ENCODE measurements around the gene PDXDC1.
"Not testable (repeated sequence)": the region's sequence is repeated elsewhere in the genome, so short reads cannot be mapped to it uniquely, and the experiment has no call there.

Gene PDXDC1

GRCh38 chr16:14974331-14974655 is 533 bp upstream of the PDXDC1 start:
- not testable (repeated sequence) for DNase-seq (ENCODE audit: low read depth)

DNA sequence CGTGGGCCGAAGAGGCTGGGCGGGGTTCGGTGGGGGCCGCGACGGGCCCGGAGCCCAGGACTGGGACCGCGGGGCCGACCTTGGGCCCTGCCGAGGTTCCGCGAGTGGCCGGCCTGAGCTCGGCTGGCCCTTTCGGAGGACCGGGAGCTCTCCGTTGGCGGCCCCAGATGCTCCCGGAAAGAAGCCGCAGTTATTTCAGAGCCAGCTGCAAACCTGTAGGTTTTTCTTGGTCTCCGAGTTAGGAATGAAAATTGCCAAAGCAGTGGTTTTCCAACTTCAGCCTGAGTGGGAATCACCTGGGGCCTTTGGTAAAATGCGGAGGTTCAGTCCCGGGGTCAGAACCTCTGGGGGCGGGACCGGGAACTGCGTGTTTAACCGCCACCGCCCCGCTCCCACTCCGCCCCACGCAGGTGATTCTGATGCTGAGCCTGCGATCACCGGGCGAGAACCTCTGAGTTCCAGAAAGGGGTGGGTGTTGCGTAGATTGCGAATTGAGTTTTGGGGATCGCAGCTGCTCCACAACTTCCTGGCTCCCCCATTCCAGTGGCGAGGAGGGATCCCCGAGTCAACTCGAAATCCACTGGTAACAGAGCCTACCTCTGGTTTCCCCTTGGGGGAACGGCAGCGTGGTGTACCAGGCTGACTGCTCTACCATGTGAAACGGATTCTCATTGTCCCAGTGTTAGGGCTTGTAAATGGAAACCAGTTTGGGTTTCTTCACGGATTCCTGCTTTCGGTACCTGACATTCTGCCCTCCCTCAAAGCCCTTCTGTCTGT is 780 bp downstream of the PDXDC1 start:
- peak; percentile 39 for DNase-seq (ENCODE audit: low read depth)

DNA sequence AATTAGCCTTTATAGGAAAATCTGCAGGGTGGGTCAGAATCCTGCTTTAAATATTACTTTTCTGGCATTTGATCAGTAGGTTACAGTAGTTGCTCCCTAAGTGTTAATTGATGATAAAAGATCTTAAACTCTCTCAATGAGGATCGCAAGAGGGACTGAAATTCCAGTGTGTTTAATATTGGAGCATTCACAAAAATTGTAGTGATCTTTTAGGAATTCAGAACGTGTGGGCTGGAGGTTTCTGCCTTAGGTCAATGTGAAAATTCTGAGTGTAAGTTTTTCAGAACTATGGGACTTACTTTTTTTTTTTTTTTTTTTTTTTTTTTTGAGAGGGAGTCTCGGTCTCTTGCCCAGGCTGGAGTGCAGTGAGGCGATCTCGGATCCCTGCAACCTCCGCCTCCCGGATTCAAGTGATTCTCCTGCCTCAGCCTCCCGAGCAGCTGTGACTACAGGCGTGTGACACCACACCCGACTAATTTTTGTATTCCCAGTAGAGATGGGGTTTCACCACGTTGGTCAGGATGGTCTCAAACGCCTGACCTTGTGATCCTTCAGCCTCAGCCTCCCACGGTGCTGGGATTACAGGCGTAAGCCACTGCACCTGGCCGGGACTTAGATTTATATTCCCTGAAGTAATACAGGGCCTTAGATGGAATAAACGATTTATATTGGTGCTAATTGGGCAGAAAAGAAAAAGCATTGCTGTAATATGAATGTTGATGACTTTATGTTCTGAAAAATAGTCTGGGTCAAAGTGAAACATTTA is 2.3 kb downstream of the PDXDC1 start:
- DNase-seq (ENCODE audit: low read depth) = not testable (repeated sequence)

DNA sequence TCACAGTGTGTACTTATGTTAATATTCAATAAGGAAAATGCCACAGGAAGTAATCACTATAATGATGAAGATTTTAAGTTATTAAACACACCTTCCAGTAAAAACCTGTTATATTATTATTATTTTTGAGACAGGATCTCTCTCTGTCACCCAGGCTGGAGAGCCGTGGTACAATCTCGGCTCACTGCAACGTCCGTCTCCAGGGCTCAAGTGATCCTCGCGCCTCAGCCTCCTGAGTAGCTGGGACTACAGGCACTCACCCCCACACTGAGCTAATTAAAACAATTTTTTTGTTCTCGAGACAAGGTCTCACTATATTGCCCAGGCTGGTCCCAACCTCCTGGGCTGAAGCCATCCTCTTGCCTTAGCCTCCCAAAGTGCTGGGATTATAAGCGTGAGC is 3.5 kb downstream of the PDXDC1 start:
- not testable (repeated sequence) for DNase-seq (ENCODE audit: low read depth)

DNA sequence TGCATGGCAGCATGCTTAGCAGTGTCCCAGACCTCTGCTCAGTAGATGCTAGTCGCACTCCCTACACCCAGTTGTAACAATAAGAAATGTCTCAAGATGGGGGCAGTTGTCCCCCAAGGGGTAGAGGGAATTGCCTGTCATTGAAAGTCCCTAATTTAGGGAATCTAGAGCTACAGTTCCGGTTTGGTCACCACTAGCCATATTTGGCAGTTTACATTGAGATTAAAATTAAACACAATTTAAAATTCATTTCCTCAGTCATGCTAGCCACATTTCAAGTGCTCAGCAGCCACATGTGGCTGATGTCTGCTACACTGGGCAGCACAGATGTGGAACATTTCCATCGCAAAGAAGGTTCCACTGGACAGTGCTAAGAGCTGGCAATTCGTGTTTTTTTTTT is 4.1 kb downstream of the PDXDC1 start:
- DNase-seq (ENCODE audit: low read depth) = not testable (repeated sequence)

DNA sequence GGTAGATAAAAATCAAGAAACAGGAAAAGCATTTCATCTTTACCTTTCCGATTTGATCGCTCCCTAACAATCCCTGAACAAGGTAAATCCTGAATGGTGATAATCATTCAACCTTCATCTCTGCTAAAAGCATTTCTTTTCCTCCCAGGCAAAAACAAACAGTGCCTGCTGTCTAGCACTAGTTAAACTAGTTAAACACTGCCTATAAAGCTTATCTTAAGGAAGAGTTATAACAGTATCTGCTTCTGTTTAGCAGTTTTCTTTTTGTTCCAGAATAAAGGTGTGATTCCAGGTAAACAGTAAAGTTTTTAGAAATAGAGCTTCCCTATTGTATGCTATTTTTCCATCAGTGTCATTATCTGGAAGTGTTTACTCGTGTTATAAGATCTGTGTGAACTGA is 6.4 kb downstream of the PDXDC1 start:
- not testable (repeated sequence) for DNase-seq (ENCODE audit: low read depth)

- DNase-seq (ENCODE audit: low read depth) = not testable (repeated sequence)
Measured at GRCh38 chr16:14982521-14982920, 7.7 kb downstream of the PDXDC1 start.

GRCh38 chr16:14988092-14988491 is 13.3 kb downstream of the PDXDC1 start:
- DNase-seq (ENCODE audit: low read depth) = not testable (repeated sequence)

DNA sequence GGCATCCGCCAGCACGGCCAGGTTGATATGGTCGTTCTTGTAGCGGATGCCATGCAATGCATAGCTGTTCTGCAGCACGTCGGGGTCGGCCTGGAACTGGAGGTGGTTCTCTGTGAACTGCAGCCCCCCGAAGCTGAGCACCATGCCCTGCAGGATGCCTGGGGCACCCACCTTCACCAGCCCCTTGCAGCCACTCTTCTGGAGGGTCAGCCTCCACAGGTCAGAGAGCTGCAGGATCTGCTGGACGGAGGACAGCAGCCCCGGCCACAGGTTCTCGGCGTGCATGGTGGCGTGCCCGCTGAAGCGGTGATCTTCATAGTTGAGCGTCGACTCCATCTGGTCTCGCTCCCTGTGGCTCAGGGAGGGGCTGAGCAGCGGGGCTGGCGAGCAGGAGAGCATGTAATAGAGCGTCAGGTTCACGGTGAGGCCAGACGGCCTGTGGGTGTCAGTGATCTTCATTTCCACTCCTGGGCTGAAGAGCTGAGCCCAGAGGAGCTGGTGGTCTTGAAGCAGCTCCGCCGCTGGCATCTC is 13.9 kb downstream of the PDXDC1 start:
- not testable (repeated sequence) for DNase-seq (ENCODE audit: low read depth)

DNA sequence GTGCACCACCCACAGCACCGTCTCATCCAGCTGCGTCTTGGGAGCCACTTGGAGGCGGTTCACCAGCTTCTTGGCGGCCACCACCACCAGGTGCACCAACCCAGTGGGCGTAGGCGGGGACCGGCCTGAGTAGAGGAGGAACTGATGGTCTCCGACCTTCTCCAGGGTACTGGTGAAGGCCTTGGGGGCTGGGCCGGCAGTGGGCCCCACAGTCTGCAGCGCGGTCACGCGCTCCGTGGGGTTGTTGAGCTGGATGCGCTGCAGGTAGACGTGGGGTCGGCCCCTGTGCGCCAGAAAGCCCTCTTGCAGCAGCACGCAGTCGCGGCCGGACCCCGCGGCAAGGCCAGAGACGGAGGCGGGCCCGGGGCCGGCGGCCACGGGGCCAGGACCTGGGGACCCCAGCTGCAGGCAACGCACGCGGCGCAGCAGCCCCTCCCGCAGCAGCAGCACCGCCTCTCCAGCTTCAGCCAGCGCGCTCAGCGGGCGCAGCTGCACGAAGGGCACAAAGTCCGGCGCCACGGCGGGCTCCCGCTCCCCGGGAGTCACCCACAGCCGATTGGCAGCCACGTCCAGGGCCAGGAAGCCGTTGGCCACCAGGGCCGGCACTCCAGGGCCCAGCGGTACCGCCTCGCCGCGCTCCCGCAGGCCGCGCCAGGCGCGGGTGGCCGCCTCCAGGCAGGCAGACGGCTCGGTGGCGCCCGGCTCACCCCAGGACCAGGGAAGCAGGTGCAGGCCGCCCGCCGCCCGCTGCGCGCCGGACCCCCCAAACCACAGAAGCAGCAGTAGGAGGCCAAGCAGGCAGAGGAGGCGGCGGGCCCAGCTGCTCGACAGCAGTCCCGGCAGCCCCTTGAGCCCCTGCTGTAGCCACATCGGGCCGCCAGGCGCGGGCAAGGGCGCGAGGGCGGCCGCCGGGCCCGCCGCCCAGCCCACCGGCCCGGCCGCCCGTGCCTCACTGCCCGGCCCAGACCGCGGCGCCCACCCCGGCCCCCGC is 14.8 kb downstream of the PDXDC1 start:
- not testable (repeated sequence) for DNase-seq (ENCODE audit: low read depth)

DNA sequence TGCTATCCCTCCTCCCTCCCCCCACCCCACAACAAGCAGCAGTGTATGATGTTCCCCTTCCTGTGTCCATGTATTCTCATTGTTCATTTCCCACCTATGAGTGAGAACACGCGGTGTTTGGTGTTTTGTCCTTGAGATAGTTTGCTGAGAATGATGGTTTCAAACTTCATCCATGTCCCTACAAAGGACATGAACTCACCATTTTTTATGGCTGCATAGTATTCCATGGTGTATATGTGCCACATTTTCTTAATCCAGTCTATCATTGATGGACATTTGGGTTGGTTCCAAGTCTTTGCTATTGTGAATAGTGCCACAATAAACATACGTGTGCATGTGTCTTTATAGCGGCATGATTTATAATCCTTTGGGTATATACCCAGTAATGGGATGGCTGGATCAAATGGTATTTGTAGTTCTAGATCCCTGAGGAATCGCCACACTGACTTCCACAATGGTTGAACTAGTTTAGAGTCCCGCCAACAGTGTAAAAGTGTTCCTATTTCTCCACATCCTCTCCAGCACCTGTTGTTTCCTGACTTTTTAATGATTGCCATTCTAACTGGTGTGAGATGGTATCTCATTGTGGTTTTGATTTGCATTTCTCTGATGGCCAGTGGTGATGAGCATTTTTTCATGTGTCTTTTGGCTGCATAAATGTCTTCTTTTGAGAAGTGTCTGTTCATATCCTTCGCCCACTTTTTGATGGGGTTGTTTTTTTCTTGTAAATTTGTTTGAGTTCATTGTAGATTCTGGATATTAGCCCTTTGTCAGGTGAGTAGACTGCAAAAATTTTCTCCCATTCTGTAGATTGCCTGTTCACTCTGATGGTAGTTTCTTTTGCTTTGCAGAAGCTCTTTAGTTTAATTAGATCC is 18.7 kb downstream of the PDXDC1 start:
- not testable (repeated sequence) for DNase-seq (ENCODE audit: low read depth)

DNA sequence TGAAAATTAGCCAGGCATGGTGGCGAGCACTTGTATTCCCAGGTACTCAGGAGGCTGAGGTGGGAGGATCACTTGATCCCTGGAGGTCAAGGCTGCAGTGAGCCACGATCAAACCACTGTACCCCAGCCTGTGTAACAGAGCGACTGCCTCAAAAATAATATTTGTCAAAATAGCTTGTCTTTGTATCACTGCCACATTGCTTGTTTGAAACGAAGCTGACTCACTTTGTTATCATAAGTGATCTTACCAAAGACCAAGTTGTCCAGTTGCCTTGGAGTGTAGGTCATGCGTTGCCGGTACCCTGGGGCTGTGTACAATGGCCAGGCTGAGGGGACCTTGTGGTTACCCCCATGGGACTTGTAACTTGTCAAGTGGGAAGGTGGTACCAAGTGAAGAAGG is 21.9 kb downstream of the PDXDC1 start:
- DNase-seq (ENCODE audit: low read depth) = not testable (repeated sequence)

DNA sequence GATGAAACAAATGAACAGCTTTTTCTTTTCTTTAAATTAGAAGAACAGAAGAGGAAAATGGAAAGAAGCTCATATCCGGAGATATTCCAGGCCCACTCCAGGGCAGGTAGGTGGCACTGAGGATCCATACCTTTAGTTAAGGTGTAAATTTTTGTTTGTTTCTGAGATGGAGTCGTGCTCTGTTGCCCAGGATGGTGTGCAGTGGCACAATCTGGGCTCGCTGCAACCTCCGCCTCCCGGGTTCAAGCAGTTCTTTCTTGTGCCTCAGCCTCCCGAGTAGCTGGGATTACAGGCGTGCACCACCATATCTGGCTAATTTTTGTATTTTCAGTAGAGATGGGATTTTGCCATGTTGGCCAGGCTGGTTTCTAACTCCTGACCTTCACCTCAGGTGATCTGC is 23.5 kb downstream of the PDXDC1 start:
- DNase-seq (ENCODE audit: low read depth) = not testable (repeated sequence)

GRCh38 chr16:14999845-15000244 is 25.0 kb downstream of the PDXDC1 start:
- DNase-seq (ENCODE audit: low read depth) = not testable (repeated sequence)

- not testable (repeated sequence) for DNase-seq (ENCODE audit: low read depth)
Measured at GRCh38 chr16:15002448-15002847, 27.6 kb downstream of the PDXDC1 start.

- DNase-seq (ENCODE audit: low read depth) = not testable (repeated sequence)
Measured at GRCh38 chr16:15005357-15006132, 30.7 kb downstream of the PDXDC1 start.

DNA sequence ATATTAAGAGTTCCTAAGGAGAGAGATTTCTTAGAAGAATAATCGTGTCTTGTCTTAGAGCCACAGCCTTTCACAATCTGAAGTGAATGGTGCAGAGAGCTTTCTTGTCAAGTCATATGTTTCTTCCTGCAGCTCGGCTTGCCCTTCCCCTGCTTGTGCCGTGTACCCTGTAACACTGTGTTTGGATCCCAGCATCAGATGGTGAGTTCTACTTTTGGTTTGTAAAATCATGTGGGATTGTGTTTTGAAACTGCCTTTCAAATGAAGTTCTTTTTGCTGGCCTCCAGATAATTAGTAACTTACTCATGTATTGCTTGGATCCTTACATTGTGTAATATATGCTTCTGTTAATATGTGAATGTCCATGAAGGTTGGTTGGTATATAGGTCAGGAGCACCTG is 33.8 kb downstream of the PDXDC1 start:
- not testable (repeated sequence) for DNase-seq (ENCODE audit: low read depth)

- not testable (repeated sequence) for DNase-seq (ENCODE audit: low read depth)
Measured at GRCh38 chr16:15012941-15013340, 38.1 kb downstream of the PDXDC1 start.

DNA sequence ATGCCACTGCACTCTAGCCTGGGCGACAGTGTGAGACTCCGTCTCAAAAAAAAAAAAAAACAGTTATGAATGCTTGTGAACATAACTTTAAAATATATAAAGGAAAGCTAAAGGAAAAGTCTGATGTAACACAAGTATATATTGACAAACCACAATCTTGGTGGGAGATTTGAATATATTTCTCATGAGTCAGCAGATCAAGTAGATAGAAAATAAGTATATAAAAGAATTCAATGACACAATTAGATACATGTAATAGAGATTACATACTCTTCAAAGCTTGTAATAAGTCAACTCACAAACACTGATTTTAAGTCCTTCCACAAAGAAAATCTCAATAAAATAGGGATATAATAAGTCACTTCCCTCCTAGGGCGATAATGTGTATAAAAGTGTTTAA is 40.8 kb downstream of the PDXDC1 start:
- not testable (repeated sequence) for DNase-seq (ENCODE audit: low read depth)

DNA sequence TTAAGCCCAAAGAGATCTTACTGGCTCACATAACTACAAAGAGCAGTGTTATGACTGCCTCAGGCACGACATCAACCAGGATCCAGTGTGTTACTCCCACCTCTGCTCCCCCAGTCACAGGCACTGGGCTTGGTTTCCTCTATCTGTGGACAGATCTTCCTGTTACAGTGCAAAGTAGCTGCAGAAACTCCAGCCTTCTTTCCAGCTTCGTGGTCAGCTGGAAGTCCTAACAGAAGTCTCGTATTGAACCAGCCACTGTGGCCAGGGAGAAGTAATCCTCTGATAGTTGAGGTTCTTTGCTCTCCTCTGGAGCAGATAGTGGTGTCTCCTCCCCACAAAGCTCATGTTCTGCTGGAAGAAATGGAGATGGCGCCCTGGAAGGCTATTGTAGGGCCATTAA is 41.5 kb downstream of the PDXDC1 start:
- DNase-seq (ENCODE audit: low read depth) = not testable (repeated sequence)
